ENCODE data around the gene NEURL1. TPM values are rescaled to one million over a fixed set of nuclear protein-coding genes. Genes with fewer than 3 reads are reported as not detected.
"Not testable (repeated sequence)": the region's sequence is repeated elsewhere in the genome, so short reads cannot be mapped to it uniquely, and the experiment has no call there.

The NEURL1 gene
- total RNA-seq, 2 donors from 2014 or later: 0.50 to 1.1 TPM

GRCh38 chr10:103470761-103471653 lies 22.5 kb upstream of the NEURL1 start:
- Mint-ChIP-seq H3K27ac (peak overlapping the region; percentile 82), H3K27me3 (no peaks in the 10 kb centered on the region), H3K36me3 (ENCODE audit: low read depth) (no peaks in the 10 kb centered on the region), H3K4me3 (peak overlapping the region; percentile 83), H3K4me1 (peaks cover 42% of the 10 kb centered on the region)
- DNase-seq (peak; percentile 29 to 61 (median 40)), ATAC-seq (peak; percentile 89)
- H3K9me3 ChIP-seq (ENCODE audit: control insufficient read depth, low read length, poor library complexity, severe bottlenecking): no peaks in the 10 kb centered on the region

GRCh38 chr10:103472005-103472404 lies 21.5 kb upstream of the NEURL1 start:
- peak overlapping the region; percentile 83 for H3K4me3 Mint-ChIP-seq
- peaks cover 38% of the 10 kb centered on the region for H3K4me1 Mint-ChIP-seq
- H3K9me3 ChIP-seq (ENCODE audit: control insufficient read depth, low read length, poor library complexity, severe bottlenecking): no peaks in the 10 kb centered on the region
- no peaks in the 10 kb centered on the region for H3K36me3 Mint-ChIP-seq (ENCODE audit: low read depth)
- peak overlapping the region; percentile 82 for H3K27ac Mint-ChIP-seq
- DNase-seq: no peak
- no peak for ATAC-seq
- H3K27me3 Mint-ChIP-seq: no peaks in the 10 kb centered on the region

- Mint-ChIP-seq H3K4me1 (peaks cover 27% of the 10 kb centered on the region), H3K27me3 (no peaks in the 10 kb centered on the region), H3K27ac (no peak overlapping the region), H3K4me3 (no peak overlapping the region), H3K36me3 (ENCODE audit: low read depth) (no peaks in the 10 kb centered on the region)
- DNase-seq (no peak), ATAC-seq (no peak)
- no peaks in the 10 kb centered on the region for H3K9me3 ChIP-seq (ENCODE audit: control insufficient read depth, low read length, poor library complexity, severe bottlenecking)
Observed at GRCh38 chr10:103473261-103473671, 20.2 kb upstream of the NEURL1 start.

- peaks cover 27% of the 10 kb centered on the region for H3K4me1 Mint-ChIP-seq
- peak overlapping the region; percentile 8 for H3K27ac Mint-ChIP-seq
- H3K4me3 Mint-ChIP-seq: no peak overlapping the region
- no peaks in the 10 kb centered on the region for H3K9me3 ChIP-seq (ENCODE audit: control insufficient read depth, low read length, poor library complexity, severe bottlenecking)
- no peaks in the 10 kb centered on the region for H3K36me3 Mint-ChIP-seq (ENCODE audit: low read depth)
- ATAC-seq (no peak), DNase-seq (no peak)
- H3K27me3 Mint-ChIP-seq: no peaks in the 10 kb centered on the region
Observed at GRCh38 chr10:103474077-103474476, 19.4 kb upstream of the NEURL1 start.

GRCh38 chr10:103475437-103475836 lies 18.1 kb upstream of the NEURL1 start:
- no peak overlapping the region for H3K27ac Mint-ChIP-seq
- no peaks in the 10 kb centered on the region for H3K9me3 ChIP-seq (ENCODE audit: control insufficient read depth, low read length, poor library complexity, severe bottlenecking)
- H3K36me3 Mint-ChIP-seq (ENCODE audit: low read depth): no peaks in the 10 kb centered on the region
- no peak for ATAC-seq
- no peak for DNase-seq
- H3K4me1 Mint-ChIP-seq: peaks cover 23% of the 10 kb centered on the region
- no peaks in the 10 kb centered on the region for H3K27me3 Mint-ChIP-seq
- no peak overlapping the region for H3K4me3 Mint-ChIP-seq

GRCh38 chr10:103476046-103476768 lies 17.3 kb upstream of the NEURL1 start:
- Mint-ChIP-seq H3K27ac (no peak overlapping the region), H3K4me1 (peaks cover 15% of the 10 kb centered on the region), H3K27me3 (no peaks in the 10 kb centered on the region), H3K36me3 (ENCODE audit: low read depth) (no peaks in the 10 kb centered on the region), H3K4me3 (no peak overlapping the region)
- H3K9me3 ChIP-seq (ENCODE audit: control insufficient read depth, low read length, poor library complexity, severe bottlenecking): no peaks in the 10 kb centered on the region
- DNase-seq: no peak
- peak; percentile 44 for ATAC-seq

GRCh38 chr10:103478671-103479070 lies 14.8 kb upstream of the NEURL1 start:
- Mint-ChIP-seq H3K4me1 (peaks cover 17% of the 10 kb centered on the region), H3K27me3 (no peaks in the 10 kb centered on the region), H3K27ac (no peak overlapping the region), H3K36me3 (ENCODE audit: low read depth) (no peaks in the 10 kb centered on the region), H3K4me3 (no peak overlapping the region)
- ATAC-seq: no peak
- no peaks in the 10 kb centered on the region for H3K9me3 ChIP-seq (ENCODE audit: control insufficient read depth, low read length, poor library complexity, severe bottlenecking)
- DNase-seq: no peak

GRCh38 chr10:103479135-103479534 lies 14.4 kb upstream of the NEURL1 start, which contains the start of gene CALHM3:
Gene CALHM3 (minus strand): TSS chr10:103479240. CDS start chr10:103479032, 208 bp downstream.
- H3K9me3 ChIP-seq (ENCODE audit: control insufficient read depth, low read length, poor library complexity, severe bottlenecking): no peaks in the 10 kb centered on the region
- H3K27ac Mint-ChIP-seq: peak within 1 kb of the TSS; percentile 34
- no peaks in the 10 kb centered on the region for H3K27me3 Mint-ChIP-seq
- ATAC-seq: no peak
- H3K4me1 Mint-ChIP-seq: peaks cover 14% of the 10 kb centered on the region
- no peak for DNase-seq
- no peaks in the 10 kb centered on the region for H3K36me3 Mint-ChIP-seq (ENCODE audit: low read depth)
- H3K4me3 Mint-ChIP-seq: no peak within 1 kb of the TSS

GRCh38 chr10:103480521-103480920 lies 13.0 kb upstream of the NEURL1 start:
- ATAC-seq (no peak), DNase-seq (no peak)
- Mint-ChIP-seq H3K4me3 (no peak overlapping the region), H3K36me3 (ENCODE audit: low read depth) (no peaks in the 10 kb centered on the region), H3K4me1 (peaks cover 13% of the 10 kb centered on the region), H3K27ac (peak overlapping the region; percentile 34), H3K27me3 (no peaks in the 10 kb centered on the region)
- H3K9me3 ChIP-seq (ENCODE audit: control insufficient read depth, low read length, poor library complexity, severe bottlenecking): no peaks in the 10 kb centered on the region

GRCh38 chr10:103481974-103482531 lies 11.5 kb upstream of the NEURL1 start:
- H3K36me3 Mint-ChIP-seq (ENCODE audit: low read depth): no peaks in the 10 kb centered on the region
- no peak overlapping the region for H3K4me3 Mint-ChIP-seq
- no peaks in the 10 kb centered on the region for H3K27me3 Mint-ChIP-seq
- H3K9me3 ChIP-seq (ENCODE audit: control insufficient read depth, low read length, poor library complexity, severe bottlenecking): no peaks in the 10 kb centered on the region
- H3K27ac Mint-ChIP-seq: no peak overlapping the region
- H3K4me1 Mint-ChIP-seq: peaks cover 11% of the 10 kb centered on the region
- ATAC-seq (peak; percentile 83), DNase-seq (no peak)

- not testable (repeated sequence) for H3K9me3 ChIP-seq (ENCODE audit: control insufficient read depth, low read length, poor library complexity, severe bottlenecking); ATAC-seq; H3K36me3 Mint-ChIP-seq (ENCODE audit: low read depth); H3K27me3 Mint-ChIP-seq; DNase-seq; H3K27ac Mint-ChIP-seq; H3K4me3 Mint-ChIP-seq
- peaks cover 21% of the 10 kb centered on the region for H3K4me1 Mint-ChIP-seq
Observed at GRCh38 chr10:103486635-103487409, 6.7 kb upstream of the NEURL1 start.

- H3K27me3 Mint-ChIP-seq: peaks cover 14% of the 10 kb centered on the region
- no peak overlapping the region for H3K4me3 Mint-ChIP-seq
- ATAC-seq (no peak), DNase-seq (no peak)
- H3K36me3 Mint-ChIP-seq (ENCODE audit: low read depth): peaks cover 2% of the 10 kb centered on the region
- H3K9me3 ChIP-seq (ENCODE audit: control insufficient read depth, low read length, poor library complexity, severe bottlenecking): no peaks in the 10 kb centered on the region
- H3K4me1 Mint-ChIP-seq: peaks cover 19% of the 10 kb centered on the region
- H3K27ac Mint-ChIP-seq: no peak overlapping the region
Observed at GRCh38 chr10:103487410-103487708, 6.1 kb upstream of the NEURL1 start.

- H3K4me1 Mint-ChIP-seq: peaks cover 22% of the 10 kb centered on the region
- ATAC-seq: peak; percentile 18
- peaks cover 38% of the 10 kb centered on the region for H3K27me3 Mint-ChIP-seq
Observed at GRCh38 chr10:103490986-103491314, 2.6 kb upstream of the NEURL1 start.

More at GRCh38 chr10:103490986-103491314, 2.6 kb upstream of the NEURL1 start:
- H3K36me3 Mint-ChIP-seq (ENCODE audit: low read depth): peaks cover 2% of the 10 kb centered on the region
- H3K4me3 Mint-ChIP-seq: no peak overlapping the region
- no peak overlapping the region for H3K27ac Mint-ChIP-seq
- DNase-seq: no peak
- H3K9me3 ChIP-seq (ENCODE audit: control insufficient read depth, low read length, poor library complexity, severe bottlenecking): no peaks in the 10 kb centered on the region
